ENCODE results near the gene RECQL.
"Not testable (repeated sequence)": the region's sequence is repeated elsewhere in the genome, so short reads cannot be mapped to it uniquely, and the experiment has no call there.

Gene RECQL

DNA sequence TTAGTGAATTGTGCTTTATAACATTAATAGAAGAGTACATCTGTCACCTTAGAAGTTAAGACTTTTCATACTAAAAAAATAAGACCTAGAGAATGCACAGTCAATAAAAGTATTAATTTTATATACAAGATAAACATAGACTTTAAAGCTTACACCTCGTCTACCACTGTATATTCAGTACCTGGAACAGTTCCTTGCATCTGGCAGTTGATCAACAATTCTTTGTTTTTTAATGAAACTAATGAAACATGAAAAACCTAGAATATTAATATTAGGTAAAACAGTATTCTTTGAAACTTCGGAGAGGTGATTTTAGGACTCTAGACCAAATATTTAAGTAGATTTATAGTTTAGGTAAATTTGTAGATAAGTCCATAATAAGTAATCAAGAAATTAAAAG, 4.5 kb upstream of the RECQL start:
- in situ Hi-C loops (cut with MboI; ENCODE audit: low sequenced_read_pairs): no loop called here

- in situ Hi-C loops (cut with MboI; ENCODE audit: low sequenced_read_pairs): no loop called here
These were observed 1.4 kb upstream of the RECQL start for GRCh38 chr12:21502872-21503271.

DNA sequence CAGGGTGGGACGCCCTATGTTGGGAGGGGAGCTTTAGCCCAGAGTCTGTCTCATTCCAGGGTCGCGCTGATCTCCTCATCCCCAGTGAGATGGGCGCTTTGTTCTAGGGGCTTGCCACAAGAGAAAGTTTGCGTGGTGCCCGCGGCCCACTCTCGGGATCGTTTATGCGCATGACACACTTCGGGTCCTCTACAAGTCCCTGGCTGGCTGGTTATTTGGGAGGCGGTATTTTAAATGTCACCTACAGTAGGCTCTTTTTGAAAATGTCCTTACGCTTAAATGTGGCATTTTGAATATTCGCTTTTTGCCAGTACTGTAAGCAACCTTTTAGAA, 695 bp upstream of the RECQL start:
- in situ Hi-C loops (cut with MboI; ENCODE audit: low sequenced_read_pairs): no loop called here

DNA sequence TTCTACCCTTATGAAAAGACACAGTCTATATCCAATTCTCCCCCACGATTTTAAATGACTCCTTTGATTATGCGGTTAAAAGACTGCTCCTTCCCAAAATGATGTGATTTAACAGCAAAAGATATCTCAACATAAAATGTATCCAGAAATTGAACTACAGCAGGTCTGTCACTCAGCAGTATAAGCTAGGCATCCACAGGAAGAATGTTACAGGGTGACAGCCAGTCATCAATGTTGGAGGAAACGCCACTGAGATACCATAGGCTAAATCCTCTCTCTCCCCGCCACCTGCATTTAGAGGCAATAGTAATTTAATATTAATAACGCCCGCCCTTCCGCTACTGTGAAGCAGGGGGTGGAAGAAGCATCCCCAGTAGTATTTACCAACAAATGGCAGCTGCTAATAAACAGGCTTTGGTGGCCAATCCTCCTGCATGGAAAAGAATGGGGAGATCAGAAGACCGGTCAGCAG, 613 bp downstream of the RECQL start:
- in situ Hi-C loops (cut with MboI; ENCODE audit: low sequenced_read_pairs): no loop called here

- in situ Hi-C loops (cut with MboI; ENCODE audit: low sequenced_read_pairs): no loop called here
These were observed 1.7 kb downstream of the RECQL start for GRCh38 chr12:21499765-21500164.

- in situ Hi-C loops (cut with MboI; ENCODE audit: low sequenced_read_pairs): no loop called here
These were observed 15.4 kb downstream of the RECQL start for GRCh38 chr12:21485998-21486397.

GRCh38 chr12:21483531-21483930, 17.9 kb downstream of the RECQL start:
- in situ Hi-C loops (cut with MboI; ENCODE audit: low sequenced_read_pairs): no loop called here

DNA sequence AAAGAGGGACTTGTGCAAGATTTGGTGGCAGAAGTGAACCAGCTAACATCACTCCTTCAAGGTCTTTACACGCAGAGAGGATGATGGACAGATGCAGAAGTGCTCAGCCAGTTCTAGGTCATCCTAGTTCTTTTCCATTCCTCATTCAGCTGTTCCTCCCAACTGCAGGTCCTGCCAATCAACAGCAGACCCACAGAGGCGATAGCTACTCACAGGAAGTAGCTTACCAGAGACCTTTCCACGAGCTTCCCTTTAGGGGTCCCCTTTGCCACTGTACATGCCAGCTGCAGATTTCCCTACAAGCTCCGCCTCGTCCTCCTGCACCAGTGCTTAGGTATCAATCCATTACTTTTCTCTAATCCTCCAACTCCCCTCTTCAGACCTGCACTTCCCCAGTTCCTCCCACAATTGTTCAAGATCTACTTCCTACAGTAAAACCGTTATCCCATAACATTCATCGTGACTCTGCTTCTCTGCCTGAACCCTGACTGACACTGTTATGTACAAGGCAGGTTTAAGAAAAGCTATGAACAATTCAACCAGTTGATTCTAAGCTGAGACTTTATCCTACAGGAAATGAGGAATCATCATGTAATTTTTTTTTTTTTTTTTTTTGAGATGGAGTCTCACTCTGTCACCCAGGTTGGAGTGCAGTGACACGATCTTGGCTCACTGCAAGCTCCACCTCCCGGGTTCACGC, 22.5 kb downstream of the RECQL start:
- in situ Hi-C loops (cut with MboI; ENCODE audit: low sequenced_read_pairs): no loop called here

DNA sequence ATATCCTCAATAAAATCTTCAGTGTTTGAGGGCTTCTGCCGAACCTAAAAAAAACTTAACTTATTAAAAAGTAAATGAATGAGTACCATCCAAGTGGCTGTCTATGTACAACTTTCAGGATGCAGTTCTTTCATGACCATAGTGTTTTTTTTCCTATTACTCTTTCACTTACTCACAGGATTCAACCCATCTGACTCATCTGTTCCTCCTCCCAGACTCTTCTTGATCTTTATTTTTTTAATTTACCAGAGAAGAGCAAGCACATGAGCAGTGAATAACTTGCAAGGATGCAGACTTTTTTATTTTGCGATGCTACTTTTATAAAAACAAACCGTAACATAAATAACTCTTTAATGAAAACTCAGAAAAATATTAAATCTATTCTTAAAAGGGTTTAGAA, 24.5 kb downstream of the RECQL start:
- in situ Hi-C loops (cut with MboI; ENCODE audit: low sequenced_read_pairs): no loop called here

GRCh38 chr12:21475552-21475951, 25.9 kb downstream of the RECQL start:
- in situ Hi-C loops (cut with MboI; ENCODE audit: low sequenced_read_pairs): no loop called here

- in situ Hi-C loops (cut with MboI; ENCODE audit: low sequenced_read_pairs): no loop called here
These were observed 29.1 kb downstream of the RECQL start for GRCh38 chr12:21472197-21472823.

GRCh38 chr12:21471294-21471693, 30.1 kb downstream of the RECQL start:
- in situ Hi-C loops (cut with MboI; ENCODE audit: low sequenced_read_pairs): no loop called here

DNA sequence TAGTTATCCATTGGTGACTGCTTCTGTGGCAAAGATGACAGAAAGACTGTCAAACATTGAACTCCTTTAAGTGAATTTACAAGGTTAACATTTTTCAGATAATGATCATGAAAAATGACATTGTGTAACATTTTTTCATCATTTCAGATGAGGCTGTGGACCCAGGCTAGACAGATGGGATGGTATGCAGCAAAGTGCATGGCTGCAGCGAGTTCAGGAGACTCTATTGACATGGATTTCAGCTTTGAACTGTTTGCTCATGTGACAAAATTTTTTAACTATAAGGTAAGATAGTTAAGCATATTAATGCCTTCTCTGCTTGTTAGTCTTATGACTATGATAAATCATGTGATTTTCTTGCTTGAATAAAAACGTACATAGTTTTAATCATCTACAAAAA, 34.1 kb downstream of the RECQL start:
- in situ Hi-C loops (cut with MboI; ENCODE audit: low sequenced_read_pairs): not testable (repeated sequence)

DNA sequence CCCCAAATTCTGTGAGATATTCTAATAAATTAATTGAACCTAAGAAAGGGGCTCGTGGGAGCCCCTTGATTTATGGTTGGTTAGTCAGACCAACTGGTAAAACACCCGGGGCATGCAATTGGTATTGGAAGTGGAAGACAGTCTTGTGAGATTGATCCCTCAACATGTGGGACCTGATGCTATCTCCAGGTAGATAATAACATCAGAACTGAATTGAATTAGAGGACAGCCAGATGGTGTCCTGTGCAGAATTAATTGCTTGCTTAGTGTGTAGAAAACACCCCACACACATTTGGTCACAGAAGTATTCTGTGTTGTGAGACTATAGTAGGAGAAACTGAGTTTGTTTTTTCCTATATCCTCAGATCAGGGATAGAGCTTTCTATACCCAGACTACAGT, 42.0 kb downstream of the RECQL start:
- in situ Hi-C loops (cut with MboI; ENCODE audit: low sequenced_read_pairs): no loop called here

GRCh38 chr12:21456291-21456780, 45.1 kb downstream of the RECQL start:
- in situ Hi-C loops (cut with MboI; ENCODE audit: low sequenced_read_pairs): no loop called here

DNA sequence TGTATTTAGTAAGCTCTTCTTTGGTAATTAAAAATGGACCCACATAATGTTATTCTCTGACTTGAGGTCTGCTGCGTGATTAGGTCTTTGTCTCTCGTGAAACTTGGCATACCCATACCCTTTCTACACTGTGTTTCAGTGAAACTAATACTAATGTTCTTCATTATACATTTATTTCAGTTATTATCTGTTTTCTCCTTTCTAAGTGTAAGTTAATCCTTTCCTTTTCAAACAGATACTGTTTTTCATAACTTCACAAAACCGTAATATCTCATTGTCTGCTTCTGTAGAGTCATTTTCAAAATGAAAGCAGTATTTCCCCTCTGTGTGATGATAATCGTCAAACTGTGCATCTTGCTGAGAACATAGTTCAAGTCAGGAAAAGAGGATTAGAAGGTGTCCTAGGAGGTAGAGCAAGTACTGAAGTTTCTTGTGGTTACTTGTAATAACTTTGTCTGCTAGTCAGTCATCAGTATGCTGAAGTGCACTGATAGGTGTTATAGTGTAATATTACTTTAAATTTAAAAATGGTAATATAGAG, 48.1 kb downstream of the RECQL start:
- in situ Hi-C loops (cut with MboI; ENCODE audit: low sequenced_read_pairs): no loop called here

DNA sequence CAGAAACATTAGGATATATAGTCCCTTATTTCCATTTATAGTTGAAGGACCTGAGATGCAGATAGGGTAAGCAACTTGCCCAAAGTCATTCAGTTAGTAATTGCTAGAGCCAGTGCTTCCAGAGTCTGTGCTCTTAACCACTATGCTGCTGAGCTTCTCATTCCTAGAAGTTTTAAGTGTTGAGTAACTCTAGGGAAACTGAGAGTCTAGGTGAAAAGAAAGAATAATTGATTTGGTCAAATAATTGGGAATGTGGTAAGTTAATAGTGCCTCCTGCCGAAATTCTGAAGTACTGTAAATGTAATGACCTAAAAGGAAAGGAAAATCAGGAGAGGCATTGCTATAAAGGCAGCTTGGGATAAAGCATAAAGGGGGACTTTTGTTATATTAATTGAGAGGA, 49.9 kb downstream of the RECQL start:
- in situ Hi-C loops (cut with MboI; ENCODE audit: low sequenced_read_pairs): no loop called here

DNA sequence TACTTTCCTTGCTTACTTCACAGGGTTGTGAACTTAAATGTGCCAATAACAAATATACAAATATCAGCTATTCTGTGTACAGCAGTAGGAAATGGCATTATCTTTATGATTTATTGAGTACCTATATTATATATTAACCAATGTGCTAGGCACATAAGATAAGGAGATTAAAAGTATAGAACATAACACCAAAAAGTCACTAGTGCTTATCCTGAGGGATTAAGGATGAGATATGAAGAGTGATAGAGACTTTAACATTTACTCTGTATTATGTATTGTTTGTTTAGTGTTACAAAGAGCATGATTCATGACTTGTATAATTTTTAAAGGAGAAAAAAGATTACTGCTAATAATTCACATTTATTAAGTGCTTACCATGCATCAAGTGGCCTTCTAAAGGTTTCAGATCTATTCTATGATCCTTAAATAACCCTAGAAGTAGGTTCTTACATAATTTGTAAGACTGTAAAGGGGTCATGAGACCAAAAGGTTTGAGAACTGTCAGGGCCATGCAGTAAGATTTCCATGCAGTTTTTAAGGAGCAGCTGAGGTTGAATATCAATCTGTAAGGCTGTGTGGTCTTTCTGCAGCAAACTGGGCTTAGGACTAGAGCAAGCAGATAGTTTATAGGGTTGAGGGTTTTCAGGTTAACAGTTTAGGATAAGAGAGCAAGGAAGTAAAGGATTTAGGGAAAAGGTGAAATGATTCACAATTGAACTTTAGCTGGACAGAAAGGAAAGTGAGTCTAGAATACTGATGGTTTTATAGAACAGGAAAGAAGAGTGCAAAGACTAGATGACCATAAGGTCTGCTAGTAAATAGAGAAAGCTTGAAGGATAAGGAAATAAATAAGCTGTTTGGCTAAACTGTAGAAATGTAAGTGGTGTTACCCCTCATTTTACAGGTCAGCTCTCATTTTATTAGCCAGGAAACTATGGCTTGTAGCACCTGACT, 57.0 kb downstream of the RECQL start:
- in situ Hi-C loops (cut with MboI; ENCODE audit: low sequenced_read_pairs): no loop called here

DNA sequence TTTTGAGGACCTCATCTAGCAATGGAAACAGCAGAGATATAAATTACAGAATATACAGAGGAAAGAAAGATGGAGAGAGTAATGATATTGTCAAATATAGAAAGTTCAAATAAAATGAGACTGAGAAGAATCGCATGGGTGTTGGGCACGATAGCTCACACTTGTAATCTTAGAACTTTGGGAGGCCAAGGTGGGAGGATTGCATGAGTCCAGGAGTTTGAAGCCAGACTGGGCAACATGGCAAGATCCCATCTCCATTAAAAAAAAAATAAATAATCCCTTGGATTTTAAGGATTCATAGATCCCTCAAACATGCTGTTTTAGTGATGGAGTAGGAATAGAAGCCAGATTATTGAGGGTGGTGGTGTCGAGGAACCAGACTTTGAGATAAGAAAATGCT, 62.1 kb downstream of the RECQL start:
- in situ Hi-C loops (cut with MboI; ENCODE audit: low sequenced_read_pairs): no loop called here

GRCh38 chr12:21438643-21439042, 62.8 kb downstream of the RECQL start:
- in situ Hi-C loops (cut with MboI; ENCODE audit: low sequenced_read_pairs): no loop called here

- in situ Hi-C loops (cut with MboI; ENCODE audit: low sequenced_read_pairs): no loop called here
These were observed 66.7 kb downstream of the RECQL start for GRCh38 chr12:21434699-21435098.

All from HL-60/S4 (cell line).